Activated naive CD4-positive, alpha-beta T cell treated with anti-CD3 and anti-CD28 coated beads, Interleukin-2, amount 10 ng/mL, durations not matched to agents 7 days and 5 days (primary cell): ENCODE measurements around the gene OR4M1.
"Not testable (repeated sequence)": the region's sequence is repeated elsewhere in the genome, so short reads cannot be mapped to it uniquely, and the experiment has no call there.

ENCODE experiments used
- CTCF ChIA-PET: fragments of 350-600 bp; sonication (Branson Sonifier 250); formaldehyde crosslinking; loops from one replicate; lab custom pipeline; 2021; ENCODE audit warnings: antibody characterized with exemption; lab: Charles Lee
- DNase-seq: peaks from one replicate; pipeline ENCODE4 v3.0.0-alpha.2; 2020
- H3K27ac Mint-ChIP-seq: one replicate; pipeline ENCODE4 v1.8.0; 2021; ENCODE audit warnings: mild to moderate bottlenecking, moderate library complexity, mixed read lengths
- H3K27me3 Mint-ChIP-seq: one replicate; pipeline ENCODE4 v1.8.0; 2021; ENCODE audit warnings: mild to moderate bottlenecking, mixed read lengths
- H3K36me3 Mint-ChIP-seq: one replicate; pipeline ENCODE4 v1.8.0; 2021; ENCODE audit warnings: mixed read lengths
- H3K4me1 Mint-ChIP-seq: one replicate; pipeline ENCODE4 v1.8.0; 2021; ENCODE audit warnings: mixed read lengths
- H3K4me3 Mint-ChIP-seq: one replicate; pipeline ENCODE4 v1.8.0; 2021; ENCODE audit warnings: mild to moderate bottlenecking, moderate library complexity, mixed read lengths
- H3K9me3 Mint-ChIP-seq: one replicate; pipeline ENCODE4 v1.8.0; 2021; ENCODE audit warnings: mixed read lengths

OR4M1 gene

GRCh38 chr14:19799880-19800279, 26.6 kb downstream of the OR4M1 start:
- no peak for DNase-seq
- Mint-ChIP-seq H3K4me3 (no peak overlapping the region), H3K27me3 (no peaks in the 10 kb centered on the region), H3K4me1 (no peaks in the 10 kb centered on the region), H3K36me3 (no peaks in the 10 kb centered on the region), H3K9me3 (peaks cover 2% of the 10 kb centered on the region), H3K27ac (no peak overlapping the region)
- CTCF ChIA-PET: no interaction called here

GRCh38 chr14:19800282-19801117, 27.2 kb downstream of the OR4M1 start:
- Mint-ChIP-seq H3K4me3 (no peak overlapping the region), H3K27ac (no peak overlapping the region), H3K9me3 (peaks cover 2% of the 10 kb centered on the region), H3K36me3 (no peaks in the 10 kb centered on the region), H3K27me3 (no peaks in the 10 kb centered on the region), H3K4me1 (no peaks in the 10 kb centered on the region)
- DNase-seq: no peak
- CTCF ChIA-PET: no interaction called here

- Mint-ChIP-seq H3K27ac (no peak overlapping the region), H3K4me3 (no peak overlapping the region), H3K27me3 (no peaks in the 10 kb centered on the region), H3K36me3 (no peaks in the 10 kb centered on the region), H3K4me1 (no peaks in the 10 kb centered on the region), H3K9me3 (peaks cover 2% of the 10 kb centered on the region)
- CTCF ChIA-PET: no interaction called here
- DNase-seq: no peak
Observed at GRCh38 chr14:19801118-19801464, 27.8 kb downstream of the OR4M1 start.

- H3K36me3 Mint-ChIP-seq, H3K4me3 Mint-ChIP-seq, CTCF ChIA-PET, DNase-seq, H3K27me3 Mint-ChIP-seq, H3K9me3 Mint-ChIP-seq, H3K27ac Mint-ChIP-seq, H3K4me1 Mint-ChIP-seq: not testable (repeated sequence)
Observed at GRCh38 chr14:19803470-19803869, 30.2 kb downstream of the OR4M1 start, which contains the start of gene OR4N2. OR4N2 (plus strand) TSS chr14:19803770; CDS start chr14:19827449, 23,679 bp downstream.

GRCh38 chr14:19813171-19813920, 40.0 kb downstream of the OR4M1 start:
- DNase-seq, H3K27me3 Mint-ChIP-seq, H3K36me3 Mint-ChIP-seq, H3K27ac Mint-ChIP-seq, CTCF ChIA-PET, H3K4me3 Mint-ChIP-seq, H3K9me3 Mint-ChIP-seq, H3K4me1 Mint-ChIP-seq: not testable (repeated sequence)

- H3K4me3 Mint-ChIP-seq, H3K36me3 Mint-ChIP-seq, H3K27ac Mint-ChIP-seq, H3K4me1 Mint-ChIP-seq, CTCF ChIA-PET, H3K27me3 Mint-ChIP-seq, DNase-seq: not testable (repeated sequence)
- peaks cover 14% of the 10 kb centered on the region for H3K9me3 Mint-ChIP-seq
Observed at GRCh38 chr14:19819879-19820278, 46.6 kb downstream of the OR4M1 start.

GRCh38 chr14:19821016-19821415, 47.7 kb downstream of the OR4M1 start:
- H3K27me3 Mint-ChIP-seq, H3K4me1 Mint-ChIP-seq, H3K36me3 Mint-ChIP-seq, H3K27ac Mint-ChIP-seq, CTCF ChIA-PET, H3K4me3 Mint-ChIP-seq, DNase-seq: not testable (repeated sequence)
- peaks cover 14% of the 10 kb centered on the region for H3K9me3 Mint-ChIP-seq

- no peaks in the 10 kb centered on the region for H3K4me1 Mint-ChIP-seq
- no peak overlapping the region for H3K4me3 Mint-ChIP-seq
- no peaks in the 10 kb centered on the region for H3K27me3 Mint-ChIP-seq
- H3K27ac Mint-ChIP-seq: no peak overlapping the region
- H3K9me3 Mint-ChIP-seq: peaks cover 14% of the 10 kb centered on the region
- CTCF ChIA-PET: no interaction called here
- H3K36me3 Mint-ChIP-seq: no peaks in the 10 kb centered on the region
- no peak for DNase-seq
Observed at GRCh38 chr14:19823178-19823577, 49.9 kb downstream of the OR4M1 start.

- no peak for DNase-seq
- peaks cover 10% of the 10 kb centered on the region for H3K9me3 Mint-ChIP-seq
- no peaks in the 10 kb centered on the region for H3K4me1 Mint-ChIP-seq
- H3K27ac Mint-ChIP-seq: no peak overlapping the region
- no peaks in the 10 kb centered on the region for H3K36me3 Mint-ChIP-seq
- H3K27me3 Mint-ChIP-seq: no peaks in the 10 kb centered on the region
- no peak overlapping the region for H3K4me3 Mint-ChIP-seq
- CTCF ChIA-PET: no interaction called here
Observed at GRCh38 chr14:19823765-19824164, 50.5 kb downstream of the OR4M1 start.

GRCh38 chr14:19827626-19828244, 54.4 kb downstream of the OR4M1 start:
- H3K4me3 Mint-ChIP-seq, DNase-seq, H3K9me3 Mint-ChIP-seq, H3K4me1 Mint-ChIP-seq, H3K27ac Mint-ChIP-seq, H3K36me3 Mint-ChIP-seq, CTCF ChIA-PET, H3K27me3 Mint-ChIP-seq: not testable (repeated sequence)

- no peak for DNase-seq
- Mint-ChIP-seq H3K4me1 (no peaks in the 10 kb centered on the region), H3K27ac (no peak overlapping the region), H3K36me3 (no peaks in the 10 kb centered on the region), H3K27me3 (no peaks in the 10 kb centered on the region), H3K4me3 (no peak overlapping the region), H3K9me3 (no peaks in the 10 kb centered on the region)
- CTCF ChIA-PET: no interaction called here
Observed at GRCh38 chr14:19828314-19828713, 55.0 kb downstream of the OR4M1 start.
